HepG2 (cell line): Measurements from ENCODE around the gene FPR3. TPM values are rescaled to one million over a fixed set of nuclear protein-coding genes. Genes with fewer than 3 reads are reported as not detected.
"Not testable (repeated sequence)": the region's sequence is repeated elsewhere in the genome, so short reads cannot be mapped to it uniquely, and the experiment has no call there.

ENCODE experiments used
- ATAC-seq: fragments of 200-7000 bp; cut with Tn5 transposase; 3 replicates; pipeline ENCODE4 v1.9.1; 2020; ENCODE audit warnings: mild to moderate bottlenecking, moderate library complexity
- BruUV-seq: library from RNA; stranded (reverse); fragments of 400-500 nt; replicated peaks from 2 replicates; lab custom pipeline; 2021; lab: Mats Ljungman, UMichigan
- CTCF ChIA-PET: fragments of 300-600 bp; formaldehyde crosslinking; extraction: SDS; loops from one replicate; lab custom pipeline; 2021; ENCODE audit warnings: low total read pairs, inconsistent platforms, low intra/inter-chr PET ratio; lab: Yijun Ruan, JAX
- POLR2A ChIA-PET: fragments of 350-600 bp; sonication (Branson Sonifier 250); formaldehyde crosslinking; loops from one replicate; lab custom pipeline; 2020; ENCODE audit warnings: antibody characterized with exemption, inconsistent platforms; lab: Yijun Ruan, JAX
- DNase-seq: peaks from one replicate; pipeline ENCODE4 v3.0.0-alpha.2; 2015; ENCODE audit warnings: low spot score
- FAIRE-seq: peaks from 3 replicates; lab custom pipeline; 2011; peaks lifted over from hg19 to GRCh38; lab: Jason Lieb, UNC
- H2AFZ ChIP-seq: one replicate; pipeline ENCODE4 v1.6.1; 2011; ENCODE audit warnings: low read length, inconsistent platforms
- H3K27ac ChIP-seq: fragments of 300-600 bp; 3 replicates; pipeline ENCODE4 v1.8.0; 2011; ENCODE audit warnings: mixed run types, mild to moderate bottlenecking, mixed read lengths, low read length, inconsistent platforms; ENCODE audit not compliant: insufficient read depth; ENCODE audit errors: extremely low read length
- H3K27me3 ChIP-seq, 2 experiments: fragments of 200-600 bp in 1 of 2; 2 replicates in 1 of 2; 3 replicates in 1 of 2; pipeline versions ENCODE4 v1.6.0 to v1.8.0; 2011; ENCODE audit warnings: low read length in 2 of 2, mild to moderate bottlenecking in 2 of 2, moderate library complexity in 2 of 2, inconsistent platforms in 1 of 2; ENCODE audit not compliant: insufficient read depth in 2 of 2, control insufficient read depth in 1 of 2
- H3K36me3 ChIP-seq, 2 experiments: fragments of 200-600 bp in 1 of 2; replicated peaks in 1 of 2; 2 replicates in 1 of 2; 3 replicates in 1 of 2; pipeline versions ENCODE4 v1.5.1 to v1.8.0; 2011; ENCODE audit warnings: low read length in 2 of 2, inconsistent platforms in 1 of 2; ENCODE audit not compliant: insufficient read depth in 2 of 2, control insufficient read depth in 1 of 2
- H3K4me1 ChIP-seq: 2 replicates; pipeline ENCODE4 v1.5.1; 2012; ENCODE audit warnings: low read length, inconsistent platforms; ENCODE audit not compliant: insufficient read depth
- H3K4me2 ChIP-seq: 2 replicates; pipeline ENCODE4 v1.6.0; 2011; ENCODE audit warnings: low read depth, low read length, inconsistent platforms
- H3K4me3 ChIP-seq, 3 experiments: fragments of 200-600 bp in 1 of 3; sonication (generic), shearing (Covaris generic) in 1 of 3; replicated peaks in 1 of 3; 2 replicates each; pipeline ENCODE4 v1.5.1; 2011 to 2016; ENCODE audit warnings: low read length in 3 of 3, inconsistent platforms in 2 of 3, low read depth in 2 of 3, mild to moderate bottlenecking in 2 of 3, control low read depth in 1 of 3, mixed read lengths in 1 of 3; ENCODE audit not compliant: insufficient read depth in 1 of 3
- H3K79me2 ChIP-seq: one replicate; pipeline ENCODE4 v1.6.1; 2011; ENCODE audit warnings: low read length, inconsistent platforms; ENCODE audit not compliant: insufficient read depth
- H3K9ac ChIP-seq: 2 replicates; pipeline ENCODE4 v1.6.0; 2011; ENCODE audit warnings: mild to moderate bottlenecking, low read depth, low read length, inconsistent platforms; ENCODE audit not compliant: insufficient read depth
- H3K9me3 ChIP-seq: 2 replicates; pipeline ENCODE4 v1.5.1; 2012; ENCODE audit warnings: mild to moderate bottlenecking, low read length
- H4K20me1 ChIP-seq: 2 replicates; pipeline ENCODE4 v1.6.0; 2011; ENCODE audit warnings: inconsistent platforms, mild to moderate bottlenecking, low read length, moderate library complexity; ENCODE audit not compliant: insufficient read depth
- CTCF ChIP-seq: sonication (generic); formaldehyde crosslinking; IDR thresholded peaks from 2 replicates; pipeline ENCODE4 v1.5.0; 2020; ENCODE audit warnings: mild to moderate bottlenecking, missing genetic modification reagents, moderate library complexity
- ELF3 ChIP-seq: IDR thresholded peaks from 2 replicates; pipeline ENCODE4 v1.6.1; 2016; ENCODE audit warnings: missing genetic modification reagents, missing compliant biosample characterization
- ETV5 ChIP-seq: IDR thresholded peaks from 2 replicates; pipeline ENCODE4 v1.6.1; 2018; ENCODE audit warnings: missing biosample characterization, missing genetic modification reagents, inconsistent platforms, borderline replicate concordance
- GATAD2A ChIP-seq: IDR thresholded peaks from 2 replicates; pipeline ENCODE4 v1.6.1; 2016
- HMGXB4 ChIP-seq, 2 experiments: sonication (generic) in 1 of 2; formaldehyde crosslinking in 1 of 2; IDR thresholded peaks; 2 replicates each; pipeline versions ENCODE4 v1.4.0 to v1.6.1; 2018 to 2020; ENCODE audit warnings: missing genetic modification reagents in 2 of 2, borderline replicate concordance in 1 of 2, low read depth in 1 of 2, mild to moderate bottlenecking in 1 of 2, missing biosample characterization in 1 of 2
- NBN ChIP-seq: fragments of 450-650 bp; conservative IDR thresholded peaks from 2 replicates; pipeline ENCODE4 v1.6.1; 2017
- SIX1 ChIP-seq: sonication (generic); formaldehyde crosslinking; IDR thresholded peaks from 2 replicates; pipeline ENCODE4 v1.4.0; 2020; ENCODE audit warnings: missing genetic modification reagents, borderline replicate concordance
- WGBS: methylation state at CpG from one replicate; pipeline ENCODE4 v1.1.6; 2017; ENCODE audit warnings: low lambda C conversion rate; 5-methylcytosine and 5-hydroxymethylcytosine counted together
- in situ Hi-C: cut with HindIII; loops from 2 replicates; pipeline ENCODE4 v1.10.0; 2017; ENCODE audit warnings: low pct_unique_long_range_greater_than_20kb; ENCODE audit not compliant: extremely low pct_ligation_motif_present
- intact Hi-C: fragments of 100-400 bp; cut with micrococcal nuclease; formaldehyde crosslinking; loops from one replicate; pipeline ENCODE4 v1.10.0; 2022; ENCODE audit not compliant: unreplicated experiment
- polyA plus RNA-seq, 8 experiments: library from polyadenylated mRNA; depleted of rRNA in 3 of 8; stranded (reverse) in 7 of 8; unstranded in 1 of 8; fragments of >200 nt; fragmentation: Illumina TruSeq in 4 of 8; extraction: Trizol in 4 of 8; gene quantifications; 2 replicates each; pipeline versions ENCODE4 v1.2.1 to v1.2.3, GENCODE V29; 2011 to 2016; ENCODE audit warnings: low read depth in 4 of 8, missing spikeins in 1 of 8, mixed read lengths in 1 of 8; ENCODE audit not compliant: insufficient read depth in 1 of 8
- total RNA-seq, 5 experiments: library from RNA; depleted of rRNA; stranded (reverse); fragments of >200 nt; fragmentation: Illumina TruSeq; extraction: Trizol; gene quantifications; 2 replicates each; pipeline ENCODE4 v1.2.3, GENCODE V29; 2016; ENCODE audit warnings: low read depth in 1 of 5

Gene FPR3
- total and polyA plus RNA-seq, 2 of the 13 experiments (the other 11 are each of a cell fraction or from before 2014, with no cell fraction given): not detected

GRCh38 chr19:51805396-51805795 lies 10.4 kb downstream of the FPR3 start:
- H2AFZ ChIP-seq, intact Hi-C loops, POLR2A ChIA-PET: not testable (repeated sequence)

GRCh38 chr19:51806571-51806970 lies 11.6 kb downstream of the FPR3 start:
- H2AFZ ChIP-seq, CTCF ChIA-PET, H3K27me3 ChIP-seq, H3K9ac ChIP-seq, FAIRE-seq, ATAC-seq, BruUV-seq, H3K79me2 ChIP-seq, H3K4me3 ChIP-seq, in situ Hi-C loops, H3K4me2 ChIP-seq, DNase-seq, H4K20me1 ChIP-seq, H3K36me3 ChIP-seq, intact Hi-C loops, POLR2A ChIA-PET: not testable (repeated sequence)
- Histone ChIP-seq H3K4me1 (peaks cover 65% of the 10 kb centered on the region), H3K9me3 (peaks cover 37% of the 10 kb centered on the region), H3K27ac (peak overlapping the region; percentile 45)
- WGBS: 82% methylated on average over 5 of the region's 5 CpGs

More at GRCh38 chr19:51805396-51805795, 10.4 kb downstream of the FPR3 start:
- 80% methylated on average over 8 of the region's 8 CpGs for WGBS
- ATAC-seq, H4K20me1 ChIP-seq, DNase-seq, H3K4me2 ChIP-seq, BruUV-seq, H3K4me3 ChIP-seq, FAIRE-seq, in situ Hi-C loops, H3K27me3 ChIP-seq, H3K79me2 ChIP-seq, H3K36me3 ChIP-seq, H3K9ac ChIP-seq, CTCF ChIA-PET: not testable (repeated sequence)
- H3K27ac ChIP-seq: peak overlapping the region; percentile 62
- peaks cover 65% of the 10 kb centered on the region for H3K4me1 ChIP-seq
- peaks cover 36% of the 10 kb centered on the region for H3K9me3 ChIP-seq

- Histone ChIP-seq H3K9ac (no peak overlapping the region), H3K27me3 (no peaks in the 10 kb centered on the region), H3K9me3 (peaks cover 34% of the 10 kb centered on the region), H3K36me3 (no peaks in the 10 kb centered on the region), H3K4me1 (peaks cover 65% of the 10 kb centered on the region), H3K4me3 (no peak overlapping the region), H3K27ac (peak overlapping the region; percentile 45), H3K79me2 (no peaks in the 10 kb centered on the region), H4K20me1 (no peaks in the 10 kb centered on the region), H3K4me2 (no peak overlapping the region), H2AFZ (no peak overlapping the region)
- FAIRE-seq (no peak), DNase-seq (peak; percentile 52), ATAC-seq (no peak; the same call in 2 of the 3 replicates)
- intact Hi-C loops: no loop called here
- ChIA-PET CTCF (no interaction called here), POLR2A (no interaction called here)
- WGBS: 35% methylated on average over 3 of the region's 6 CpGs
- in situ Hi-C loops: no loop called here
- no TSS peak for BruUV-seq
- TF ChIP-seq SIX1: no peak
- no peak for TF ChIP-seq NBN
- peak; percentile 18; the same call in 1 of the 2 replicates for TF ChIP-seq GATAD2A
- TF ChIP-seq HMGXB4 (CRISPR knock-in tag; IDR thresholded peaks at IDR 0.05; ENCODE audit: borderline replicate concordance in 1 of 2, low read depth in 1 of 2): 0 out of 4 replicates have a peak, but pooled peaks of 1 of the 2 experiments have one; percentile 15
- TF ChIP-seq CTCF (CRISPR knock-in tag): peak; percentile 41; the same call in 1 of the 2 replicates
- peak; percentile 47; the same call in 1 of the 2 replicates for TF ChIP-seq ETV5 (CRISPR knock-in tag)
- TF ChIP-seq ELF3 (CRISPR knock-in tag): peak; percentile 39; the same call in 1 of the 2 replicates
Observed at GRCh38 chr19:51807111-51807701, 12.2 kb downstream of the FPR3 start.
